HAP-1 (cell line): Measurements from ENCODE around the gene SAMD1.

Source experiments
- DNase-seq, 2 experiments: peaks; one replicate each; pipeline ENCODE4 v3.0.0-alpha.2; 2016 to 2020; ENCODE audit warnings: low spot score in 2 of 2
- H3K27me3 ChIP-seq: fragments of 250-450 bp; sonication (Bioruptor Pico); 2 replicates; pipeline ENCODE4 v1.5.1; 2020; ENCODE audit warnings: low read depth, mild to moderate bottlenecking, moderate library complexity
- H3K36me3 ChIP-seq: fragments of 250-450 bp; sonication (Bioruptor Pico); replicated peaks from 2 replicates; pipeline ENCODE4 v1.5.1; 2020; ENCODE audit warnings: mild to moderate bottlenecking
- H3K4me1 ChIP-seq: fragments of 250-450 bp; sonication (Bioruptor Pico); 2 replicates; pipeline ENCODE4 v1.5.1; 2020; ENCODE audit warnings: mild to moderate bottlenecking
- H3K4me3 ChIP-seq: fragments of 250-450 bp; sonication (Bioruptor Pico); 2 replicates; pipeline ENCODE4 v1.5.1; 2020; ENCODE audit warnings: mild to moderate bottlenecking, moderate library complexity
- H3K9me3 ChIP-seq: fragments of 250-450 bp; sonication (Bioruptor Pico); 2 replicates; pipeline ENCODE4 v1.5.1; 2020; ENCODE audit warnings: mild to moderate bottlenecking, moderate library complexity
- in situ Hi-C: fragments of 300-500 bp; cut with MboI; formaldehyde crosslinking; loops from 3 replicates; pipeline ENCODE4 v1.14.3; 2020; ENCODE audit warnings: low sequenced_read_pairs, inconsistent platforms, mixed read lengths

Gene SAMD1

GRCh38 chr19:14090509-14091080 lies at the start of gene SAMD1:
SAMD1 (minus strand) TSS chr19:14090751.
- Histone ChIP-seq H3K4me1 (peaks cover 2% of the 10 kb centered on the region; the same call in 1 of the 2 replicates), H3K4me3 (peak within 1 kb of the TSS; percentile 49), H3K36me3 (peaks cover 13% of the 10 kb centered on the region), H3K9me3 (peaks cover 8% of the 10 kb centered on the region), H3K27me3 (no peaks in the 10 kb centered on the region)
- in situ Hi-C loops = no loop called here
- DNase-seq = peak; percentile 79 to 93

- H3K9me3 ChIP-seq = no peaks in the 10 kb centered on the region
- H3K36me3 ChIP-seq = no peaks in the 10 kb centered on the region
- H3K4me1 ChIP-seq = peaks cover 21% of the 10 kb centered on the region
- peak; percentile 89 to 94 for DNase-seq
- in situ Hi-C loops = no loop called here
- no peaks in the 10 kb centered on the region for H3K27me3 ChIP-seq
- H3K4me3 ChIP-seq = no peak overlapping the region
Observed at GRCh38 chr19:14139944-14140343, 49.4 kb upstream of the SAMD1 start.

- H3K9me3 ChIP-seq = no peaks in the 10 kb centered on the region
- no peaks in the 10 kb centered on the region for H3K27me3 ChIP-seq
- H3K36me3 ChIP-seq = peaks cover 4% of the 10 kb centered on the region; the same call in 1 of the 2 replicates
- in situ Hi-C loops = no loop called here
- no peak for DNase-seq
- no peak overlapping the region for H3K4me3 ChIP-seq
- peaks cover 26% of the 10 kb centered on the region for H3K4me1 ChIP-seq
Observed at GRCh38 chr19:14138576-14139265, 48.2 kb upstream of the SAMD1 start.

DNA sequence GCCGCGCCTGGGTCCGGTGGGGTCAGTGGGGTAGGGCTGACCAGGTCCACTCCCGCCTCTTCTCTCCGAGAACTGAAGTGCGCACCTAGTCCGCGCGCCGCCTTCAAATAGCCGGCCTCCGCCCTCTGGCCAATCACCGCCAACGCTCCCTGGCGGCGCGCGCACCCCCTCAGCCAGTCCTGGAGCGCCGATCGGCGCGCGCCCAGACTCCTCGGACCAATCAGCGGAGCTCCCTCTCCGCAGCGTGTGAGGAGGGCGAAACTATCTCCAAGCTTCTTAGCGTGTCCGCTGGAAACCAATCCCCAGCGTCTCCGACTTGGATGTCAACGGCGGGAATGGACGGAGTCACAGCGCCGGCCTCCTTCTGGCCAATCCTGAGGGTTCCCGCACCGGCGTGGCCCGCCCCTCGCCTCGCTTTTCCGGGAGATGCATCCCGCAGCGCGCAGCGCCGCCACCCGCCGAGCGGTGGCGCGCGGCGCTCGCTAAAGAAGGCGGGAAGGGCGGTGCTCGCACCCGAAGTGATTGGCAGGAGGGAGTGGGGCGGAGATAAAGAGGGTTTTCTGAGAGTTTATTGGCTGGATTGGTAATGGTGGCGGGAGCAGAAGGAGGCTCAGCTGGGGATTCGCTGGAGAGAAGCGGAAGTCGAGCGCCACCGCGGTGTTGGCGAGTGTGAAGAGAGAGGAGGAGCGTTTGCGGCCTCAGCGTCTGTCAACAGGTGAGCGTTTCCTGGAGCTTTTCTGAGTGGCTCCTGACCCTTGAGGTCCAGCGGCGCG lies 46.1 kb upstream of the SAMD1 start, which contains the start of gene ASF1B:
Gene ASF1B, minus strand, starts transcription at position 81 of the 773 bp plus-strand sequence. CDS start 133 bp downstream, outside the sequence.
- in situ Hi-C loops = no loop called here
- DNase-seq = peak; percentile 99
- no peaks in the 10 kb centered on the region for H3K27me3 ChIP-seq
- peak within 1 kb of the TSS; percentile 75 for H3K4me3 ChIP-seq
- H3K36me3 ChIP-seq = peaks cover 17% of the 10 kb centered on the region
- no peaks in the 10 kb centered on the region for H3K9me3 ChIP-seq
- peaks cover 26% of the 10 kb centered on the region for H3K4me1 ChIP-seq

DNA sequence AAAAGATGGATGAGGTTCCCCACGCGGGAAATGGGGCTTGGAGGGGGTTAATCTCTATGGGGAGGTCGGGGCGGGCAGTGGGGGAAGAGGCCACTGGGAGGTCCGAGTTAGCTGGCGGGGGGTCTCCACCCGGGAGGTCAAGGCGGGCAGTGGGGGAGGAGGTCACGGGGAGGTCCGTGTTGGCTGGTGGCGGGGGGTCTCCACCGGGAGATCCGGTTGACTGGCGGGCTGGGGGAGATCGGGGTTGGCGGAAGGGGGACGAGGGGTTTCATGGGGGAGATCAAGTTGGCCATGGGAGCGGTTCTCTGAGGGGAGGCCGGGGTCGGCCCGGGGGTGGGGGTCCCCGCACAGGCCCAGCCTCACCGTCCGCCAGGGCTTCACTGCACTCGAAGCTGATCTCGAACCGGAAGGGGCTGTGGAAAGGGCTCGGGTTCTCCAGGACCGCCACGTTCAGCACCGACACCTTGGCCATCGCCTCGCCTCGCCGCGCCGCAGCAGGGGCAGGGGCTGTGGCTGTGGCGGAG lies 45.5 kb upstream of the SAMD1 start:
- Histone ChIP-seq H3K4me3 (peak overlapping the region; percentile 75), H3K4me1 (peaks cover 26% of the 10 kb centered on the region), H3K27me3 (no peaks in the 10 kb centered on the region), H3K9me3 (no peaks in the 10 kb centered on the region), H3K36me3 (peaks cover 17% of the 10 kb centered on the region)
- in situ Hi-C loops = no loop called here
- DNase-seq = no peak

DNA sequence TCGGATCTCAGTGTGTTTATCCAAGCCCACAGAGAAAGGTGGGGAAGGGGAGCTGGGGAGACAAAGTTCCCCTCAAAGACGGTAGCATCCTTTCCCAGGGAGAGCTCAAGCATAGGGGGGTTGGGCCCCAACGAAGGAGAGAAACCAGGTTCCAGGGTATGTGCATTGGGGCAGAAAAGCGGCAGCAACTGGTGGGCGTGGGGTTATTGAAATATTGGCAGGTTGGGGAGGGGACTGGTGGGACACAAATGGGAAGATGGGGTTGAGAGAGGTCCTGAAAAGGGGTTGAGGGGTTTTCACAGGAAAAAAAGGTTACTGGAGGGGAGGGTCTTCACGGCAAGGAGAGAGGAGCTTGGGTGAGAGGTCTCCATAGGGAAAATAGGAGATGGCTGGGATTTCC lies 44.8 kb upstream of the SAMD1 start:
- no peaks in the 10 kb centered on the region for H3K27me3 ChIP-seq
- peak overlapping the region; percentile 75 for H3K4me3 ChIP-seq

GRCh38 chr19:14127929-14128509 lies 37.5 kb upstream of the SAMD1 start:
- in situ Hi-C loops = no loop called here
- peaks cover 43% of the 10 kb centered on the region for H3K36me3 ChIP-seq
- DNase-seq = no peak

More for the DNA sequence above, 44.8 kb upstream of the SAMD1 start:
- no peaks in the 10 kb centered on the region for H3K9me3 ChIP-seq
- no peak for DNase-seq
- peaks cover 17% of the 10 kb centered on the region for H3K36me3 ChIP-seq
- peaks cover 26% of the 10 kb centered on the region for H3K4me1 ChIP-seq
- in situ Hi-C loops = no loop called here

DNA sequence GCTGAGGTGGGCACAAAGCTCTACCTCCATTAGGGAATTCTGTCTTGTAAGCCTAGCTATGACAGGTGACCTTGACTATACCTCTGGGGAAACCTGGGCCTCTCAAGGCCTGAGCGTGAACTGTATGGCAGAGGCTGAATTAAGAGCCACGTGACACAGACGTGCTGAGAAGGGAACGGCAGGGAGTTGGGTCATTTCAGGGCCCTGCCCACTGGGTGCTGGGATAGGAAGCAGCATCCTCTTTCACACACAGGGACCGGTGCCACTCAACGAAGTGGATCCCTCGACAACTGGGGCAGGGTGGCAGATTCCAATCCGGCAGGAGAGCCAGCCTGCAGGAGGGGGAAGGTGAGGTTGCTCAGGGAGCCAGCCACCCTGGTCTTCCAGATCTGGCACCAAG lies 36.6 kb upstream of the SAMD1 start:
- H3K9me3 ChIP-seq = no peaks in the 10 kb centered on the region
- peaks cover 38% of the 10 kb centered on the region for H3K36me3 ChIP-seq
- no peak for DNase-seq
- no peaks in the 10 kb centered on the region for H3K27me3 ChIP-seq
- in situ Hi-C loops = no loop called here
- H3K4me1 ChIP-seq = no peaks in the 10 kb centered on the region
- H3K4me3 ChIP-seq = no peak overlapping the region

More at GRCh38 chr19:14127929-14128509, 37.5 kb upstream of the SAMD1 start:
- H3K27me3 ChIP-seq = no peaks in the 10 kb centered on the region
- H3K4me3 ChIP-seq = no peak overlapping the region
- H3K9me3 ChIP-seq = no peaks in the 10 kb centered on the region
- H3K4me1 ChIP-seq = no peaks in the 10 kb centered on the region

- DNase-seq = no peak
- Histone ChIP-seq H3K9me3 (no peaks in the 10 kb centered on the region), H3K36me3 (peaks cover 48% of the 10 kb centered on the region), H3K4me1 (peaks cover 5% of the 10 kb centered on the region; the same call in 1 of the 2 replicates), H3K4me3 (no peak overlapping the region), H3K27me3 (no peaks in the 10 kb centered on the region)
- in situ Hi-C loops = no loop called here
Observed at GRCh38 chr19:14122924-14123323, 32.4 kb upstream of the SAMD1 start.

DNA sequence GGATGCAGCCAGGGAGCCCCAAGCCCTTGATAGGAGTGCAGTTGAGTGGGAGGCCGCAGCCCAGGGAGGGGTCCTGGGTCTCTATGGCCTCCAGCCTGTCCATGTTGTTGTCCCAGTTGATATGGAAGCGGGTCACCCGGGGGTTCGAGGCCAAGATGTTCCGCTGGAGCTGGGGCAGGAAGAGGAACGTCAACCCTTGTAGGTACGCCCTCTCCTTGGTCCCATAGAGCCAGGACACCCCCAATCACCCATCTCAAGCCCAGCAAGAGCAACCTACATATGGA lies 29.9 kb upstream of the SAMD1 start:
- no peak for DNase-seq
- Histone ChIP-seq H3K27me3 (no peaks in the 10 kb centered on the region), H3K9me3 (no peaks in the 10 kb centered on the region), H3K4me3 (no peak overlapping the region), H3K4me1 (peaks cover 12% of the 10 kb centered on the region), H3K36me3 (peaks cover 40% of the 10 kb centered on the region)
- in situ Hi-C loops = no loop called here

GRCh38 chr19:14119644-14120496 lies 29.3 kb upstream of the SAMD1 start:
- DNase-seq = no peak
- Histone ChIP-seq H3K27me3 (no peaks in the 10 kb centered on the region), H3K4me1 (peaks cover 12% of the 10 kb centered on the region), H3K9me3 (no peaks in the 10 kb centered on the region), H3K4me3 (no peak overlapping the region), H3K36me3 (peaks cover 34% of the 10 kb centered on the region)
- in situ Hi-C loops = no loop called here

- H3K4me1 ChIP-seq = peaks cover 12% of the 10 kb centered on the region
- H3K9me3 ChIP-seq = no peaks in the 10 kb centered on the region
- H3K27me3 ChIP-seq = no peaks in the 10 kb centered on the region
- in situ Hi-C loops = no loop called here
- no peak for DNase-seq
- H3K4me3 ChIP-seq = no peak overlapping the region
- peaks cover 27% of the 10 kb centered on the region for H3K36me3 ChIP-seq
Observed at GRCh38 chr19:14119146-14119545, 28.6 kb upstream of the SAMD1 start.
